Measurements from ENCODE around the gene TCEA2. TPM values are rescaled to one million over a fixed set of nuclear protein-coding genes. Genes with fewer than 3 reads are reported as not detected.

TCEA2 gene
- total RNA-seq, 1 donor from 2014 or later, result 49.0 TPM

- H3K9me3 Mint-ChIP-seq, result no peaks in the 10 kb centered on the region
- H3K27me3 Mint-ChIP-seq (ENCODE audit: low read depth), result no peaks in the 10 kb centered on the region
- no peak for DNase-seq (ENCODE audit: low spot score)
- H3K36me3 Mint-ChIP-seq (ENCODE audit: low read depth), result peaks cover 55% of the 10 kb centered on the region
- H3K27ac Mint-ChIP-seq, result no peak overlapping the region
- H3K4me1 Mint-ChIP-seq (ENCODE audit: low read depth), result peaks cover 13% of the 10 kb centered on the region
- H3K4me3 Mint-ChIP-seq (ENCODE audit: low read depth), result no peak overlapping the region
- intact Hi-C loops (cut with micrococcal nuclease), result loop anchor here (10.0 kb wide), 1 partner anchor 136 kb away; the partner anchor contains the start of gene DNAJC5
Measured at GRCh38 chr20:64030371-64031134, 32.4 kb upstream of the TCEA2 start.

DNA sequence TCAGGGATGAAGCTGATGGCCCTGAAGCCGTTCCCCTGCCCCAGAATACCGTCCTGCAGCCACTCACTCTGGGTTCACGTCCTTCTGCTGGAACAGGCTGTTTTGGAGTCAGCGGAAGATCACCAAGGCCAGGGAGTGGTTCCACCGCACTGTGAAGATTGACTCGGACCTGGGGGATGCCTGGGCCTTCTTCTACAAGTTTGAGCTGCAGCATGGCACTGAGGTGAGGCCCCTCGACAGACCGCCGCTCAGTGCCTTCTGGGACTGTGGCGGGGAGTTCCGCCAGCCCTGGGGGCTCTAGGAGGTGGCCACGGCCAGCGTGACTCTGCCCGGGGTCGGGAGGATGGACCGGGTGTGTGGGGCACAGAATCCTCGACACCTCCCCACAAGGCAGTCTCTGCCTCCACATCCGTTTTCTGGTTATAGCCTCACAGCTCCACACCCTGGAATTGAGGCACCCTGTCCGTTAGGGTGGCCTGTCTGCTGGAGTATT is 31.1 kb upstream of the TCEA2 start:
- intact Hi-C loops (cut with micrococcal nuclease), result loop anchor here (10.0 kb wide), 1 partner anchor 137 kb away; the partner anchor contains the start of gene DNAJC5
- Mint-ChIP-seq H3K36me3 (ENCODE audit: low read depth) (peaks cover 49% of the 10 kb centered on the region), H3K27ac (no peak overlapping the region), H3K9me3 (no peaks in the 10 kb centered on the region), H3K4me3 (ENCODE audit: low read depth) (no peak overlapping the region), H3K4me1 (ENCODE audit: low read depth) (peaks cover 19% of the 10 kb centered on the region), H3K27me3 (ENCODE audit: low read depth) (no peaks in the 10 kb centered on the region)
- no peak for DNase-seq (ENCODE audit: low spot score)

DNA sequence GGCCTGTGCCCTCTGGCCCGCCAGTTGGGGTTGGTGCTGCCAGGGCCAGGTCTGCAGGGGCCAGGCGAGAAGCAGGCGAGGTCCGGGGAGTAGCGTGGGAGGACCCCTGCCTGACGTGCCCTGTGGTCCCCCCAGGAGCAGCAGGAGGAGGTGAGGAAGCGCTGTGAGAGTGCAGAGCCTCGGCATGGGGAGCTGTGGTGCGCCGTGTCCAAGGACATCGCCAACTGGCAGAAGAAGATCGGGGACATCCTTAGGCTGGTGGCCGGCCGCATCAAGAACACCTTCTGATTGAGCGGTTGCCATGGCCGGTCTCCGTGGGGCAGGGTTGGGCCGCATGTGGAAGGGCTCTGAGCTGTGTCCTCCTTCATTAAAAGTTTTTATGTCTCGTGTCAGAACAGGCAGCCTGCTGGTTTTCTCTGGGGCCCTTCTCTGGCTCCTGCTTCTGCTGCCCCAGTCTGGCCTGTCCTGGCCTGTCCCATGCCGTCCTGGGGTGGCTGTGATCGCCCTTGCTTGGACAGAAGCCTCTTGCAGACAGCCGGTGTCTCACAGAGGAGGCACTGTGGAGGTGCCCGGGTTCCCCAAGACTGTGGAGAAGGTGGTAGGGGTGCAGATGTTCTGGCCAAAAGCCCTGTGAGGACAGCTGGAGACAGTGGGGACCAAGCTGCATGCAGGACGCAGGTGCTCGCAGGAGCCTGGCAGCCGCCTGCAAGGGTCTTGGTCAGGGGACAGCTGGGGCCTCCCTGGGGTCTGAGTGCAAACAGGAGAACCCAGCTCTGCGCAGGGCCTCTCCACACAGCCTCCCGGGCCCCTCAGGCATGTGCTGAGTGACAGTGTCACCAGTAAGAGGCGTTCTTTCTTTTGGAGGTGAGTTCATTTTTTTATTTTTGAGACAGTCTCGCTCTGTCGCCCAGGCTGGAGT is 30.0 kb upstream of the TCEA2 start:
- Mint-ChIP-seq H3K4me1 (ENCODE audit: low read depth) (peaks cover 26% of the 10 kb centered on the region), H3K36me3 (ENCODE audit: low read depth) (peaks cover 44% of the 10 kb centered on the region), H3K27ac (peak overlapping the region; percentile 42), H3K4me3 (ENCODE audit: low read depth) (no peak overlapping the region), H3K27me3 (ENCODE audit: low read depth) (no peaks in the 10 kb centered on the region), H3K9me3 (no peaks in the 10 kb centered on the region)
- DNase-seq (ENCODE audit: low spot score), result no peak
- intact Hi-C loops (cut with micrococcal nuclease), result loop anchor here (10.0 kb wide), 1 partner anchor 138 kb away; the partner anchor contains the start of gene DNAJC5

GRCh38 chr20:64033981-64034493 is 29.0 kb upstream of the TCEA2 start:
- Mint-ChIP-seq H3K4me3 (ENCODE audit: low read depth) (no peak overlapping the region), H3K9me3 (no peaks in the 10 kb centered on the region), H3K36me3 (ENCODE audit: low read depth) (peaks cover 37% of the 10 kb centered on the region), H3K27ac (peak overlapping the region; percentile 74), H3K27me3 (ENCODE audit: low read depth) (no peaks in the 10 kb centered on the region), H3K4me1 (ENCODE audit: low read depth) (peaks cover 26% of the 10 kb centered on the region)
- DNase-seq (ENCODE audit: low spot score), result no peak
- intact Hi-C loops (cut with micrococcal nuclease), result loop anchor here (10.0 kb wide), 1 partner anchor 139 kb away; the partner anchor contains the start of gene DNAJC5

GRCh38 chr20:64035066-64035932 is 27.7 kb upstream of the TCEA2 start:
- Mint-ChIP-seq H3K36me3 (ENCODE audit: low read depth) (peaks cover 26% of the 10 kb centered on the region), H3K27me3 (ENCODE audit: low read depth) (no peaks in the 10 kb centered on the region), H3K9me3 (no peaks in the 10 kb centered on the region), H3K4me1 (ENCODE audit: low read depth) (peaks cover 35% of the 10 kb centered on the region), H3K27ac (peak overlapping the region; percentile 96), H3K4me3 (ENCODE audit: low read depth) (peak overlapping the region; percentile 62)
- DNase-seq (ENCODE audit: low spot score), result peak; percentile 35
- intact Hi-C loops (cut with micrococcal nuclease), result loop anchor here (10.0 kb wide), 1 partner anchor 140 kb away; the partner anchor contains the start of gene DNAJC5

GRCh38 chr20:64035933-64036345 is 27.1 kb upstream of the TCEA2 start, which contains the start of gene C20orf204:
Gene C20orf204 (plus strand): TSS chr20:64036182. CDS start chr20:64036324, 142 bp downstream.
- no peaks in the 10 kb centered on the region for H3K27me3 Mint-ChIP-seq (ENCODE audit: low read depth)
- H3K27ac Mint-ChIP-seq, result peak within 1 kb of the TSS; percentile 96
- H3K9me3 Mint-ChIP-seq, result no peaks in the 10 kb centered on the region
- peak within 1 kb of the TSS; percentile 62 for H3K4me3 Mint-ChIP-seq (ENCODE audit: low read depth)
- DNase-seq (ENCODE audit: low spot score), result no peak
- peaks cover 20% of the 10 kb centered on the region for H3K36me3 Mint-ChIP-seq (ENCODE audit: low read depth)
- H3K4me1 Mint-ChIP-seq (ENCODE audit: low read depth), result peaks cover 35% of the 10 kb centered on the region
- intact Hi-C loops (cut with micrococcal nuclease), result loop anchor here (10.0 kb wide), 1 partner anchor 141 kb away; the partner anchor contains the start of gene DNAJC5

DNA sequence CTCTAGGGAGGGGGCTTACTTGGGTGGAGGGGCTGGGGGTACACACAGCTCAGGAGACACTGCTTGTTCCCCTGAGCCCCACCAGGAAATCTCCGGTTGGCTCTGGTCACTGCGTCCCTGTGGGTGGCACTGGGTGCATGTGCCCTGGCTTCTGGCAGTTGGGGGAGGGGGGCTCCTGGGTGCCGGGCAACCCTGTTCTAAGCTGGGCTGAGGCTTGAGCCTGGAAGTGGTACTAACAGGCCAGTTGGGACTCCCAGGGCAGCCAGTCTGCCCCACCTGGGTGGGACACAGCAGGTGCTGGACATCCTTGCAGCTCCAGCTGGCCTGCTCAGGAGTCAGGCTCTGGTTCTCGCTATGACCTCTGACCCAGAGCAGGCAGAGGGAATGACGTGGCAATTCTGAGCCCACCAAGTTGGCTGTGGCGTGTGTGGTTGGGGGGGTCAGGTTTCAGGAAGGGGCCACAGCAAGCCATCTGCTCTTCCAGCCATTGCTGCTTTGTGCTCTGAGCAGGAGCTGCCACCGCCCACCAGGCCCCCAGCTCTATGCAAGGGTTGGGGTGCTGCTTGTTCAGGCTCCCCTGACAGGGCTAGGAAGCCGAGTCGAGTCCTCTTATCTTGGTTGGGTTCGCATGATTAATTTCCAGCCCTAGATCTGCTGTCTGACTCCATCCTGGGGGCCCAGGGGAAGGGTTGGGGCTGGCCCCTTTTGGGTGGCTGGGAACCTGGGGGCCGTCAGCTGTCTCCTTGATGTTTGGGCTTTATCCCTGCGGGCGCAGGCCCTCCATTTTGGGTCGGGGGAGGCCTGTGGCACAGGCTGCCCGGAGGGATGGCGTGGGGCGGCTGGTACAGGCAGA is 26.4 kb upstream of the TCEA2 start:
- peaks cover 15% of the 10 kb centered on the region for H3K36me3 Mint-ChIP-seq (ENCODE audit: low read depth)
- no peak for DNase-seq (ENCODE audit: low spot score)
- no peaks in the 10 kb centered on the region for H3K27me3 Mint-ChIP-seq (ENCODE audit: low read depth)
- peaks cover 37% of the 10 kb centered on the region for H3K4me1 Mint-ChIP-seq (ENCODE audit: low read depth)
- peak overlapping the region; percentile 63 for H3K27ac Mint-ChIP-seq
- intact Hi-C loops (cut with micrococcal nuclease), result loop anchor here (10.0 kb wide), 1 partner anchor 142 kb away; the partner anchor contains the start of gene DNAJC5
- H3K4me3 Mint-ChIP-seq (ENCODE audit: low read depth), result peak overlapping the region; percentile 8
- H3K9me3 Mint-ChIP-seq, result no peaks in the 10 kb centered on the region

- Mint-ChIP-seq H3K9me3 (no peaks in the 10 kb centered on the region), H3K27me3 (ENCODE audit: low read depth) (no peaks in the 10 kb centered on the region), H3K4me1 (ENCODE audit: low read depth) (peaks cover 37% of the 10 kb centered on the region), H3K4me3 (ENCODE audit: low read depth) (peak overlapping the region; percentile 74), H3K36me3 (ENCODE audit: low read depth) (peaks cover 13% of the 10 kb centered on the region), H3K27ac (peak overlapping the region; percentile 63)
- no peak for DNase-seq (ENCODE audit: low spot score)
- intact Hi-C loops (cut with micrococcal nuclease), result loop anchor here (10.0 kb wide), 1 partner anchor 142 kb away; the partner anchor contains the start of gene DNAJC5
Measured at GRCh38 chr20:64037199-64037497, 25.9 kb upstream of the TCEA2 start.

GRCh38 chr20:64037498-64038213 is 25.3 kb upstream of the TCEA2 start:
- peaks cover 10% of the 10 kb centered on the region for H3K36me3 Mint-ChIP-seq (ENCODE audit: low read depth)
- H3K27me3 Mint-ChIP-seq (ENCODE audit: low read depth), result no peaks in the 10 kb centered on the region
- peak overlapping the region; percentile 80 for H3K27ac Mint-ChIP-seq
- intact Hi-C loops (cut with micrococcal nuclease), result loop anchor here (10.0 kb wide), 1 partner anchor 143 kb away; the partner anchor contains the start of gene DNAJC5
- no peaks in the 10 kb centered on the region for H3K9me3 Mint-ChIP-seq
- peak overlapping the region; percentile 74 for H3K4me3 Mint-ChIP-seq (ENCODE audit: low read depth)
- peaks cover 38% of the 10 kb centered on the region for H3K4me1 Mint-ChIP-seq (ENCODE audit: low read depth)
- DNase-seq (ENCODE audit: low spot score), result no peak

DNA sequence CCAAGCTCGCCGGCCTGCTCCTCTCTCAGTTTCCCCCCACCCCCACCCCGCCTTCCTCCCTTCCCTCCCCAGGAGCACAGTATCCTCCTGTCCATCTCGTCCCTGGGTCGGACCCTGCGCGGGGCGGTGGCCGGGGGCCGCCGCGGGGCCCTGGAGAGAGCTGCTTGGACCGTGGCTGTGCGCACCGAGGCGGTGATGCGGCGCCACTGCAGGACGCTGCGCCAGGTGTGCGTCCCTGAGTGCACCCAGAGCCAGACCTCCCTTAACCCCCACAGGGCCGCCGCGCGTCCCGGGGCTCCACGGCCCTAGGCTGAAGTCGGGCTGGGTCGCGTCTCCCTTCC is 24.8 kb upstream of the TCEA2 start:
- DNase-seq (ENCODE audit: low spot score), result no peak
- Mint-ChIP-seq H3K27ac (no peak overlapping the region), H3K27me3 (ENCODE audit: low read depth) (no peaks in the 10 kb centered on the region), H3K4me3 (ENCODE audit: low read depth) (peak overlapping the region; percentile 74), H3K4me1 (ENCODE audit: low read depth) (peaks cover 38% of the 10 kb centered on the region), H3K9me3 (no peaks in the 10 kb centered on the region), H3K36me3 (ENCODE audit: low read depth) (peaks cover 10% of the 10 kb centered on the region)
- intact Hi-C loops (cut with micrococcal nuclease), result loop anchor here (10.0 kb wide), 1 partner anchor 143 kb away; the partner anchor contains the start of gene DNAJC5

All from activated T-helper 2 cell treated with anti-CD3 and anti-CD28 coated beads, Interferon-gamma antibody, Interleukin-2, Interleukin-4, amounts not matched to agents 10 μg/mL and 5 μg/mL and 100 μg/mL, durations not matched to agents 14 hours and 24 hours and 36 hours (primary cell).